Vagina (tissue), 2 donors: ENCODE results near the gene LRRC43. TPM values are rescaled to one million over a fixed set of nuclear protein-coding genes. Genes with fewer than 3 reads are reported as not detected.

Source experiments
- DNase-seq, 2 donors: peaks; one replicate each; pipeline ENCODE4 v3.0.0-alpha.2; 2017; ENCODE audit errors: extremely low spot score in 2 of 2
- H3K27ac ChIP-seq: fragments of 200-600 bp; sonication (generic); one replicate; pipeline ENCODE4 v1.5.1; 2019
- H3K27me3 ChIP-seq: fragments of 200-600 bp; sonication (generic); one replicate; pipeline ENCODE4 v1.5.1; 2019
- H3K36me3 ChIP-seq, 2 donors: fragments of 200-600 bp; sonication (generic); one replicate each; pipeline ENCODE4 v1.5.1; 2017 to 2019
- H3K4me1 ChIP-seq: fragments of 200-600 bp; sonication (generic); one replicate; pipeline ENCODE4 v1.5.1; 2019
- H3K4me3 ChIP-seq, 2 donors: fragments of 200-600 bp; sonication (generic); 1 replicate in 1 of 2; 2 replicates in 1 of 2; pipeline ENCODE4 v1.5.1; 2016 to 2019
- H3K9me3 ChIP-seq: fragments of 200-600 bp; sonication (generic); one replicate; pipeline ENCODE4 v1.5.1; 2019
- CTCF ChIP-seq, 3 experiments: fragments of 450-650 bp in 2 of 3; fragments of 200-600 bp in 1 of 3; sonication (generic) in 1 of 3; IDR thresholded peaks; one replicate each; pipeline ENCODE4 v1.5.1; 2017 to 2019; ENCODE audit warnings: antibody characterized with exemption in 3 of 3, mild to moderate bottlenecking in 2 of 3, moderate library complexity in 2 of 3
- POLR2A ChIP-seq, 2 donors: fragments of 450-650 bp; IDR thresholded peaks; one replicate each; pipeline ENCODE4 v1.6.1; 2017; ENCODE audit warnings: antibody characterized with exemption in 2 of 2, mild to moderate bottlenecking in 2 of 2, moderate library complexity in 2 of 2
- POLR2AphosphoS5 ChIP-seq, 2 donors: sonication (generic); formaldehyde crosslinking; IDR thresholded peaks; one replicate each; pipeline ENCODE4 v1.9.0; 2017; ENCODE audit warnings: antibody characterized with exemption in 2 of 2, mild to moderate bottlenecking in 2 of 2, low read depth in 1 of 2; ENCODE audit not compliant: insufficient read depth in 1 of 2
- intact Hi-C: fragments of 100-400 bp; cut with DNase I; formaldehyde crosslinking; loops from one replicate; pipeline ENCODE4 v1.15.1; 2023
- total RNA-seq: library from RNA; depleted of rRNA; stranded (reverse); fragments of >200 nt; gene quantifications from one replicate; pipeline ENCODE4 v1.2.3, GENCODE V29; 2016

Gene LRRC43
- total RNA-seq, 1 donor from 2014 or later: not detected

- Histone ChIP-seq H3K27me3 (no peaks in the 10 kb centered on the region), H3K9me3 (no peaks in the 10 kb centered on the region), H3K36me3 (no peaks in the 10 kb centered on the region), H3K4me3 (no peak overlapping the region), H3K4me1 (no peaks in the 10 kb centered on the region), H3K27ac (no peak overlapping the region)
- DNase-seq: no peak
- TF ChIP-seq CTCF (IDR thresholded peaks at IDR 0.05) (no peak), POLR2A (IDR thresholded peaks at IDR 0.05) (no peak), POLR2AphosphoS5 (IDR thresholded peaks at IDR 0.05; ENCODE audit: insufficient read depth in 1 of 2, low read depth in 1 of 2) (no peak)
- intact Hi-C loops: no loop called here
These were observed 21.2 kb upstream of the LRRC43 start for GRCh38 chr12:122161682-122162081.

DNA sequence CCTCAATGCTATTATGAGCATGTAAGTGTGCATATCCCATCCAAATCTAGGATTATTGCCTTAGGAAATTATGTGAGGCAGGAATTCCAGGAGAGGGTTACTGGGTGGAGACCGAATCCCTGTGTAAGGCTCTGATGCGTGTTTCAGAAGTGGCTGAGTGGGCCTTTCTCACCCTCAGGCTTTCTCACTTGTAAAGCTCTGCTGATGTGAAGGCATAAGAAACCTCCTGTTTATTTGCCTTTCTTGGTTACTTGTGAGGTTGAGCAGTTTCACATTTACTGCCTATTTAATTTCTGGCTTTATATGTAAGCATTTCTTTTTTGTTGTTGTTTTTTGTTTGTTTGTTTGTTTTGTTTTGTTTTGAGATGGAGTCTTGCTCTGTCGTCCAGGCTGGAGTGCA, 19.9 kb upstream of the LRRC43 start:
- DNase-seq: no peak
- H3K27ac ChIP-seq: no peak overlapping the region
- intact Hi-C loops: no loop called here
- no peaks in the 10 kb centered on the region for H3K36me3 ChIP-seq
- no peaks in the 10 kb centered on the region for H3K9me3 ChIP-seq
- no peak overlapping the region for H3K4me3 ChIP-seq
- TF ChIP-seq CTCF (IDR thresholded peaks at IDR 0.05) (no peak), POLR2A (IDR thresholded peaks at IDR 0.05) (no peak), POLR2AphosphoS5 (IDR thresholded peaks at IDR 0.05; ENCODE audit: insufficient read depth in 1 of 2, low read depth in 1 of 2) (no peak)
- H3K4me1 ChIP-seq: no peaks in the 10 kb centered on the region
- H3K27me3 ChIP-seq: no peaks in the 10 kb centered on the region

GRCh38 chr12:122166422-122167349, 16.2 kb upstream of the LRRC43 start:
- Histone ChIP-seq H3K4me1 (no peaks in the 10 kb centered on the region), H3K36me3 (no peaks in the 10 kb centered on the region), H3K4me3 (no peak overlapping the region), H3K27ac (no peak overlapping the region), H3K27me3 (no peaks in the 10 kb centered on the region), H3K9me3 (no peaks in the 10 kb centered on the region)
- TF ChIP-seq POLR2A (IDR thresholded peaks at IDR 0.05): no peak
- no peak for TF ChIP-seq POLR2AphosphoS5 (IDR thresholded peaks at IDR 0.05; ENCODE audit: insufficient read depth in 1 of 2, low read depth in 1 of 2)
- no peak for TF ChIP-seq CTCF (IDR thresholded peaks at IDR 0.05)
- no peak for DNase-seq
- intact Hi-C loops: no loop called here

DNA sequence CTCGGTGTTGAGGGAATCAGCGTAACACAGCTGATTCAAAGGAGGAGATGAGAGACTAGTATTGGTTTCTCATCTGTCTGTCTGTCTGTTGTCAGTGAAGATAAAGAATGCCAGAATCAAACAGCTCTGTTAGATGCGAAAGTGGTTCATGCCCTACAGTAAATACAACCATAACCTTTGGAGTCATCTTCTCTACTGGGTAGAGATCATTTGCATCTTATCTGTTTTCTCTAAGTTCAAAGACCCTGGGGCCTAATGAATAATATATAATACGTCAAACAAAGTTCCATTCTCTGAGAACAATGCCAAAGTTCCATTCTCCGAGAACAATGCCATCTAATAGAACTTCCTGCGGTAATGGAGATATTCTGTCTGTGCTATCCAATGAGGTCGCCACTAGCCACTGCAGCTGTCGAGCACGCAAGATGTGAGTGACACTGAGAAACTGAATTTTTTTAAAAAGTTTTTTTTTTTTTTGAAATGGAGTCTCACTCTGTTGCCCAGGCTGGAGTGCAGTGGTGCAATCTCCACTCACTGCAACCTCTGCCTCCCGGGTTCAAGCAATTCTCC, 15.5 kb upstream of the LRRC43 start:
- no peak overlapping the region for H3K4me3 ChIP-seq
- no peaks in the 10 kb centered on the region for H3K36me3 ChIP-seq
- no peak overlapping the region for H3K27ac ChIP-seq
- H3K27me3 ChIP-seq: no peaks in the 10 kb centered on the region
- DNase-seq: no peak
- H3K4me1 ChIP-seq: no peaks in the 10 kb centered on the region
- TF ChIP-seq POLR2AphosphoS5 (IDR thresholded peaks at IDR 0.05; ENCODE audit: insufficient read depth in 1 of 2, low read depth in 1 of 2) (no peak), POLR2A (IDR thresholded peaks at IDR 0.05) (no peak), CTCF (IDR thresholded peaks at IDR 0.05) (no peak)
- no peaks in the 10 kb centered on the region for H3K9me3 ChIP-seq
- intact Hi-C loops: no loop called here

DNA sequence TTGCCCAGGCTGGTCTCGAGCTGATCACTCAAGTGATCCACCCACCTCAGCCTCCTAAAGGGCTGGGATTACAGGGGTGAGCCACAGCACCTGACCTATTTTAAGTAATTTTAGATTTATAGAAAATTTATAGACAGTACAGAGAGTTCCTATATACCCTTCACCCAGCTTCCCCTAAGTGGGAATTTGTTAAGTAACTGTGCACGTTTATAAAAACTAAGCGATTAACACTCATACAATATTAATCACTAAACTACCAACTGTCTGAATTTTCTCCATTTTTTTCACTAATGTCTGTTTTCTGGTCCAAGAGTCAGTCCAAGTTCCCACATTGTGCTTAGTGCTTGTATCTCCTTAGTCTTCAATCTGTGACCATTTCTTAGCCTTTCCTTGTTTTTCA, 14.4 kb upstream of the LRRC43 start:
- TF ChIP-seq CTCF (IDR thresholded peaks at IDR 0.05) (no peak), POLR2AphosphoS5 (IDR thresholded peaks at IDR 0.05; ENCODE audit: insufficient read depth in 1 of 2, low read depth in 1 of 2) (no peak), POLR2A (IDR thresholded peaks at IDR 0.05) (no peak)
- no peaks in the 10 kb centered on the region for H3K9me3 ChIP-seq
- H3K27me3 ChIP-seq: no peaks in the 10 kb centered on the region
- intact Hi-C loops: no loop called here
- H3K4me1 ChIP-seq: no peaks in the 10 kb centered on the region
- H3K4me3 ChIP-seq: no peak overlapping the region
- DNase-seq: no peak
- no peaks in the 10 kb centered on the region for H3K36me3 ChIP-seq
- H3K27ac ChIP-seq: no peak overlapping the region
